ENCODE data around the gene ESAM. TPM values are rescaled to one million over a fixed set of nuclear protein-coding genes. Genes with fewer than 3 reads are reported as not detected.

ESAM gene
- polyA plus RNA-seq, 1 experiment = 0.06 TPM

DNA sequence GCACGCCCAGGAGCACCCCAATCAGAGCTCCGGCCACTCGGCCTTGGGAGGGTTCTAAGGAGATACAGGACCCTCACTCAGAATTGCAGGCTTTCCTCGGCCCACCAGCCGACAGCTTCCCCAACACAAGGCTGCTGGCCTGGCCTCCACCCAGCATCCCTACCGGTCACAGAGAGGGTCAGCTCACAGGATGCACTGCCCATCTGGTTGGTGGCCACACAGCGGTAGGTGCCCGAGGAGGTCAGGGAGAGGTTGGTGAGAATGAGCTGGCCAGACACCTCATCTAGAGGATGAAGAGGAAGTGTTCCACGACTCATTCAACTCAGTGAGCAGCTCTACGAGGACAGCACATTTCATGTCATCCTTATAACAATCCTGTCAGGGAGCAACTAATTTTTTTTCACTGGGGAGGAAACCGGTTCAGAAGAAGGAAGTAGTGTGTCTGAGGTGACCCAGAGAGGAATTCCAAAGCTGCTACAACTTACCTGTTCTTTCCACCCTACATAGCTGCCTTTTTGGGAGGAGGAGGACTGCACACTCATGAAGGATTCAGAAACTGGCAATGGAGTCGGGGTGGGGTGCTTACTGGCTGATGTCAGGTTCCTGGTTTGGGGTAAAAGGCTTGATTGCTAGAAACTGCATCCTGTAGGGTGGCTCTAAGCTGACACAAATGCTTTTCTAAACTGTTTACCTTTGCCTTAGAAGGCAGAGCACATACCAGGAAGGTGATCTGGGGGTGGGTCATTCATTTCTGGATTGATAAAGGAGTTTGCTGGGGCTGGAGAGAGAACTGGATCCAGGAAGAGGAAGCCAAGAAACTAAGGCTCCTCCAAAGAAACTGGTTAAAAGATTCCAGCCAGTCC lies 13.4 kb downstream of the ESAM start:
- peaks cover 3% of the 10 kb centered on the region; the same call in 1 of the 2 replicates for H3K9me3 ChIP-seq (ENCODE audit: control insufficient read depth, insufficient read depth, low read length)
- ChIA-PET CTCF (interaction anchor here (0.9 to 2.1 kb wide), 5 partner anchors 9 to 79 kb away, joined by 4 to 10 read pairs (median 7); partner anchors contain the start of gene NRGN), POLR2A (interaction anchor here (0.6 kb wide), 1 partner anchor 88 kb away, joined by 3 read pairs; no protein-coding TSS in a partner anchor)
- DNase-seq (ENCODE audit: low read depth, low spot score) = no peak
- TF ChIP-seq, protein P1, sequence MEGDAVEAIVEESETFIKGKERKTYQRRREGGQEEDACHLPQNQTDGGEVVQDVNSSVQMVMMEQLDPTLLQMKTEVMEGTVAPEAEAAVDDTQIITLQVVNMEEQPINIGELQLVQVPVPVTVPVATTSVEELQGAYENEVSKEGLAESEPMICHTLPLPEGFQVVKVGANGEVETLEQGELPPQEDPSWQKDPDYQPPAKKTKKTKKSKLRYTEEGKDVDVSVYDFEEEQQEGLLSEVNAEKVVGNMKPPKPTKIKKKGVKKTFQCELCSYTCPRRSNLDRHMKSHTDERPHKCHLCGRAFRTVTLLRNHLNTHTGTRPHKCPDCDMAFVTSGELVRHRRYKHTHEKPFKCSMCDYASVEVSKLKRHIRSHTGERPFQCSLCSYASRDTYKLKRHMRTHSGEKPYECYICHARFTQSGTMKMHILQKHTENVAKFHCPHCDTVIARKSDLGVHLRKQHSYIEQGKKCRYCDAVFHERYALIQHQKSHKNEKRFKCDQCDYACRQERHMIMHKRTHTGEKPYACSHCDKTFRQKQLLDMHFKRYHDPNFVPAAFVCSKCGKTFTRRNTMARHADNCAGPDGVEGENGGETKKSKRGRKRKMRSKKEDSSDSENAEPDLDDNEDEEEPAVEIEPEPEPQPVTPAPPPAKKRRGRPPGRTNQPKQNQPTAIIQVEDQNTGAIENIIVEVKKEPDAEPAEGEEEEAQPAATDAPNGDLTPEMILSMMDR (IDR thresholded peaks at IDR 0.05; ENCODE audit: low read depth, low read length) = no peak
- H3K4me3 ChIP-seq (ENCODE audit: low read depth, low read length) = no peak overlapping the region
- no peak overlapping the region for H3K27ac ChIP-seq (ENCODE audit: low read depth, low read length)
- H3K27me3 ChIP-seq (ENCODE audit: control insufficient read depth, insufficient read depth, low read length) = peaks cover 8% of the 10 kb centered on the region

DNA sequence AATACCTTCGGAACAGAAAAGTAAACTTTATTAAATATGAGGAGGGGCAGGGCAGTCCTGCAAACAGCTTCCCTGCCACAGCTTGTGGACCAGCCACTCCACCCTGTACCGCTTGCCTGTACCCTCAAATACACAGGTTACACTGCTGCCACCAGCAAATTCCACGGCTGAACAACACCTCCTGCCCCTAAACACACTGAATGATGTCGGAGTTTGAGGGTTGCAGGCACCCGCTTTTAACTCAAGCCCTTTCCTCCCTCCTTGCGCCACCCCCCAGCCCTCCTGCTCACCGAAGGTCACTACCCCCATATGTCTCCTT lies 14.0 kb downstream of the ESAM start:
- CTCF ChIA-PET = interaction anchor here (0.9 to 2.1 kb wide), 5 partner anchors 8 to 79 kb away, joined by 4 to 10 read pairs (median 7); partner anchors contain the start of gene NRGN
- Histone ChIP-seq H3K27ac (ENCODE audit: low read depth, low read length) (no peak overlapping the region), H3K4me3 (ENCODE audit: low read depth, low read length) (no peak overlapping the region), H3K9me3 (ENCODE audit: control insufficient read depth, insufficient read depth, low read length) (peaks cover 3% of the 10 kb centered on the region; the same call in 1 of the 2 replicates), H3K27me3 (ENCODE audit: control insufficient read depth, insufficient read depth, low read length) (peaks cover 8% of the 10 kb centered on the region)
- DNase-seq (ENCODE audit: low read depth, low spot score) = no peak
- POLR2A ChIA-PET = interaction anchor here (0.6 kb wide), 1 partner anchor 88 kb away, joined by 3 read pairs; no protein-coding TSS in a partner anchor
- TF ChIP-seq, protein P1 (IDR thresholded peaks at IDR 0.05; ENCODE audit: low read depth, low read length) = no peak

DNA sequence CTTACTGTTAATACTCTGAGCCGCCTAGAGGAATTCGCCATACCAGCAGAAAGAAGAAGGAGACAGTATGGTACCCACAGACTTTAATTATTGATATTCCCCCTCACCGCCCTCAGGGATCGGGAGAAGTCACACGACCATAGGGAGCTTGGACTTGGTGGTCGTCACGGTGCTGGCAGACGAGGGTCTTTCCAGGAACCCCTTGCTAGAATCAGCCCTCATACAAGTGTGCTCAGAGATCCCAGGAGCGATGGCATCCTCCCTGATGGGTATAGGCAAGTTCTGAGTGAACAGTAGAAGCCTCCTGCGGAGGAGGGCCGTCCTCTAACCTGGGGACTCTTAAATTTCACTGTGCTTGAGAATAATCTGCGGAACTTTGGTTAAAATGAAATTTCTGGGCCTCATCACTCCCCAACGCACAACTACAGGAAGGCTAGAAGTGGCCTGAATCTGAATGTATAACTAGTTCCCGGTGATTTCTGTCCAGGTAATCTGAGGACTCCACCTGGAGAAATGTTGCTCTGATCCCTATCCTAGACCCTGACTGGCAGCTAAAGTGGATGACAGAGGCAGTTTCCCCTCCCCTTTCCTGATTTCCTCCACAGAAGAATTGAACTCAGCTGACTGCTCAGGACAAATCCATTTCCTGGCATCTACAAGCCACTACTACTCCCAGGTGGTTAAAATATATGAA lies 14.5 kb downstream of the ESAM start:
- POLR2A ChIA-PET = interaction anchor here (0.6 to 1.2 kb wide), 2 partner anchors 74 to 89 kb away, joined by 3 to 5 read pairs; partner anchors contain the start of genes SIAE and SPA17
- Histone ChIP-seq H3K27ac (ENCODE audit: low read depth, low read length) (peak overlapping the region; percentile 21), H3K4me3 (ENCODE audit: low read depth, low read length) (no peak overlapping the region), H3K27me3 (ENCODE audit: control insufficient read depth, insufficient read depth, low read length) (peaks cover 8% of the 10 kb centered on the region), H3K9me3 (ENCODE audit: control insufficient read depth, insufficient read depth, low read length) (peaks cover 3% of the 10 kb centered on the region; the same call in 1 of the 2 replicates)
- DNase-seq (ENCODE audit: low read depth, low spot score) = no peak
- CTCF ChIA-PET = interaction anchor here (1.0 to 2.1 kb wide), 6 partner anchors 8 to 103 kb away, joined by 7 to 10 read pairs (median 8); no protein-coding TSS in a partner anchor
- TF ChIP-seq, protein P1 (IDR thresholded peaks at IDR 0.05; ENCODE audit: low read depth, low read length) = no peak

DNA sequence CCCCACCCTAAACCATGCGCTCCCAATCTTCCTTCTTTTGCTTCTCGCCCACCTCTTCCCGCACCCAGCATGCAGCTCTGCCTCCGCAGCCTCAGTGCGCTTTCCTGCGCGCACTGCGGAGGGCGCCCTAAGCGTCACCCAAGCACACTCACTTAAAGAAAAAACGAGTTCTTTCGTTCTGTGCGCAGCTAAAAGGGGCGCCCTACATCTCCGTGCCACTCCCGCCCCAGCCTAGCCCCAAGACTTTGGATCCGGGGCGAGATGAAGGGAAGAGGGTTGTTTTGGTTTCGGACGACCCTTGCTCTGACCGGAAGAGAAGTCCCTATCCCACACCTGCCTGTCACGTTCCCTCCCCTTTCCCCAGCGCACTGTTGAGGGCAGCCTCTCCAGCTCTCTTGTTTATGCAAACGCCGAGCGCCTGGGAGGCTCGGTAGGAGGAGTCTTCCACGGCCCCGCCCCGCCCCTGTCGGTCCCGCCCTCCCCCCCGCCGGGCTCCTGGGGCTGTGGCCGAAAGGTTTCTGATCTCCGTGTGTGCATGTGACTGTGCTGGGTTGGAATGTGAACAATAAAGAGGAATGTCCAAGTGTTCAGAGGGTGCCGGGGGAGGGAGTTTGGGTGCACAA lies 15.4 kb downstream of the ESAM start:
- peaks cover 3% of the 10 kb centered on the region; the same call in 1 of the 2 replicates for H3K9me3 ChIP-seq (ENCODE audit: control insufficient read depth, insufficient read depth, low read length)
- TF ChIP-seq, protein P1 (IDR thresholded peaks at IDR 0.05; ENCODE audit: low read depth, low read length) = peak; percentile 63
- H3K27ac ChIP-seq (ENCODE audit: low read depth, low read length) = peak overlapping the region; percentile 47
- CTCF ChIA-PET = interaction anchor here (0.8 to 2.1 kb wide), 13 partner anchors 9 to 129 kb away, joined by 3 to 10 read pairs (median 6); no protein-coding TSS in a partner anchor
- peak; percentile 27 for DNase-seq (ENCODE audit: low read depth, low spot score)
- H3K4me3 ChIP-seq (ENCODE audit: low read depth, low read length) = peak overlapping the region; percentile 64
- POLR2A ChIA-PET = interaction anchor here (1.2 kb wide), 1 partner anchor 73 kb away, joined by 5 read pairs; the partner anchor contains the start of genes SIAE and SPA17
- peaks cover 3% of the 10 kb centered on the region for H3K27me3 ChIP-seq (ENCODE audit: control insufficient read depth, insufficient read depth, low read length)

All from AG04450 (cell line).